Measurements from ENCODE around the gene SEBOX.

DNA sequence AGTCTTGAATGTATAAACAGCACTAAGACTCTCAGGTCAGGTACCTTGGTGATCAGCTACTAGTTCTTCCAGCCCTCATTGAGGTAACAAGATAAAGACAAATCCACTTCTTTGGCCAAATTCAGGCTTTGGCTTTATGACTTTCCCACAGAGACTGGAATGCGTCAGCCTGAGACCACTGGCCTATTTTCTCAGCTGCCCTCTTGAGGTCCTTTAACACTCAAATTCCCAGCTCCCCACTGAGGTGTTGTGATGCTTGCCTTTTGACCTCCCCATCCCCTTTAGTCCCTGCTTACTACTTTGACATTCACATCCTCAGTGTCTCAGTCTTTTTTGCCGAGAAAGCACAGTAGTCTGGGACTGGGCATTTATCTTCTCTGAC lies 18.8 kb downstream of the SEBOX start:
- TF ChIP-seq, protein P1, sequence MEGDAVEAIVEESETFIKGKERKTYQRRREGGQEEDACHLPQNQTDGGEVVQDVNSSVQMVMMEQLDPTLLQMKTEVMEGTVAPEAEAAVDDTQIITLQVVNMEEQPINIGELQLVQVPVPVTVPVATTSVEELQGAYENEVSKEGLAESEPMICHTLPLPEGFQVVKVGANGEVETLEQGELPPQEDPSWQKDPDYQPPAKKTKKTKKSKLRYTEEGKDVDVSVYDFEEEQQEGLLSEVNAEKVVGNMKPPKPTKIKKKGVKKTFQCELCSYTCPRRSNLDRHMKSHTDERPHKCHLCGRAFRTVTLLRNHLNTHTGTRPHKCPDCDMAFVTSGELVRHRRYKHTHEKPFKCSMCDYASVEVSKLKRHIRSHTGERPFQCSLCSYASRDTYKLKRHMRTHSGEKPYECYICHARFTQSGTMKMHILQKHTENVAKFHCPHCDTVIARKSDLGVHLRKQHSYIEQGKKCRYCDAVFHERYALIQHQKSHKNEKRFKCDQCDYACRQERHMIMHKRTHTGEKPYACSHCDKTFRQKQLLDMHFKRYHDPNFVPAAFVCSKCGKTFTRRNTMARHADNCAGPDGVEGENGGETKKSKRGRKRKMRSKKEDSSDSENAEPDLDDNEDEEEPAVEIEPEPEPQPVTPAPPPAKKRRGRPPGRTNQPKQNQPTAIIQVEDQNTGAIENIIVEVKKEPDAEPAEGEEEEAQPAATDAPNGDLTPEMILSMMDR (IDR thresholded peaks at IDR 0.05), result no peak
- TF ChIP-seq POLR2A (IDR thresholded peaks at IDR 0.05; ENCODE audit: low read length) (no peak), CHD2 (IDR thresholded peaks at IDR 0.05; ENCODE audit: low read length, partially characterized antibody) (no peak), MAZ (IDR thresholded peaks at IDR 0.05; ENCODE audit: borderline replicate concordance, low read depth, low read length) (no peak), NPAS2 (CRISPR knock-in tag; IDR thresholded peaks at IDR 0.05; ENCODE audit: borderline replicate concordance) (no peak), JUN (IDR thresholded peaks at IDR 0.05) (no peak), RCOR1 (IDR thresholded peaks at IDR 0.05; ENCODE audit: low read depth, low read length) (no peak), EP300 (IDR thresholded peaks at IDR 0.05) (no peak)
- TF ChIP-seq, protein P2, sequence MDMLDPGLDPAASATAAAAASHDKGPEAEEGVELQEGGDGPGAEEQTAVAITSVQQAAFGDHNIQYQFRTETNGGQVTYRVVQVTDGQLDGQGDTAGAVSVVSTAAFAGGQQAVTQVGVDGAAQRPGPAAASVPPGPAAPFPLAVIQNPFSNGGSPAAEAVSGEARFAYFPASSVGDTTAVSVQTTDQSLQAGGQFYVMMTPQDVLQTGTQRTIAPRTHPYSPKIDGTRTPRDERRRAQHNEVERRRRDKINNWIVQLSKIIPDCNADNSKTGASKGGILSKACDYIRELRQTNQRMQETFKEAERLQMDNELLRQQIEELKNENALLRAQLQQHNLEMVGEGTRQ (IDR thresholded peaks at IDR 0.05), result no peak

Measured in A549 (cell line).